Fibroblast of lung (primary cell): ENCODE measurements around the gene SDK2.

Source experiments
- EZH2 ChIP-seq: IDR thresholded peaks from 2 replicates; pipeline ENCODE4 v1.5.1; 2012; ENCODE audit warnings: low read length, control low read depth, mild to moderate bottlenecking; ENCODE audit errors: missing control alignments
- TF ChIP-seq, protein P1 (sequence below), 2 donors: IDR thresholded peaks in 1 of 2; conservative IDR thresholded peaks in 1 of 2; 1 replicate in 1 of 2; 2 replicates in 1 of 2; pipeline ENCODE4 v1.5.1; 2011 to 2012; ENCODE audit warnings: low read length in 2 of 2, control low read depth in 1 of 2, inconsistent platforms in 1 of 2, low read depth in 1 of 2, mild to moderate bottlenecking in 1 of 2

DNA sequence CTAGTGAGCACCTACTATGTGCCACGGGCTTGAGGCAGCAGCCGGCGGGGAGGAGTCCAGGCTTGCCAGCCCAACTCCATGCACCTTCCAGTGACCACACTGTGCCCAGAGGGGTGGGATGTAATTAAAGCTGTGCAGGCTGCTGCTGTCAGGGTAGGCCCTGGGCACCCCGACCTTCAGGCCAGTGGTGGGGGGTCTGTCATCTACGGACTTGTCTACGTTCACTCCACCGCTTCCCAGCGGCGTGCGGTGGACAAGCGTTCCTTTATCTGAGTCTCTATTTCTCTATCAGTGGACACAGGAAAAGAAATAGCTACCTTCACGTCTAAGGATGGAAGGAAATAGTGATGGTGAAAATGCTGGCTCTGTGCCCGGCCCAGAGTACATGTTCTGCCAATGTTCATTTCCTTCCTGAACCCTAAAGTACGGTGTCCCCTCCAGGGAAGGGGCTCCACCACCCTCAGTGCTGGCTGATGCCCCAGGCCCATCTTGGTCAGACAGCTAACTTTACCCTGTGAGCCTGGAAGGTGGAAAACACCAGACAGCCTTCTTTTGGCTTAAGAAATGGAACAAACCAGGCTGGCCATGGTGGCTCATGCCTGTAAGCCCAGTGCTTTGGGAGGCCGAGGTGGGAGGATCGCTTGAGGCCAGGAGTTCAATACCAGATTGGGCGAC, 135.2 kb downstream of the SDK2 start:
- TF ChIP-seq, protein P1, sequence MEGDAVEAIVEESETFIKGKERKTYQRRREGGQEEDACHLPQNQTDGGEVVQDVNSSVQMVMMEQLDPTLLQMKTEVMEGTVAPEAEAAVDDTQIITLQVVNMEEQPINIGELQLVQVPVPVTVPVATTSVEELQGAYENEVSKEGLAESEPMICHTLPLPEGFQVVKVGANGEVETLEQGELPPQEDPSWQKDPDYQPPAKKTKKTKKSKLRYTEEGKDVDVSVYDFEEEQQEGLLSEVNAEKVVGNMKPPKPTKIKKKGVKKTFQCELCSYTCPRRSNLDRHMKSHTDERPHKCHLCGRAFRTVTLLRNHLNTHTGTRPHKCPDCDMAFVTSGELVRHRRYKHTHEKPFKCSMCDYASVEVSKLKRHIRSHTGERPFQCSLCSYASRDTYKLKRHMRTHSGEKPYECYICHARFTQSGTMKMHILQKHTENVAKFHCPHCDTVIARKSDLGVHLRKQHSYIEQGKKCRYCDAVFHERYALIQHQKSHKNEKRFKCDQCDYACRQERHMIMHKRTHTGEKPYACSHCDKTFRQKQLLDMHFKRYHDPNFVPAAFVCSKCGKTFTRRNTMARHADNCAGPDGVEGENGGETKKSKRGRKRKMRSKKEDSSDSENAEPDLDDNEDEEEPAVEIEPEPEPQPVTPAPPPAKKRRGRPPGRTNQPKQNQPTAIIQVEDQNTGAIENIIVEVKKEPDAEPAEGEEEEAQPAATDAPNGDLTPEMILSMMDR (conservative IDR thresholded peaks at IDR 0.05 in 1 of 2, IDR thresholded peaks at IDR 0.05 in 1 of 2; ENCODE audit: low read depth in 1 of 2, low read length in 2 of 2) = no peak
- no peak for TF ChIP-seq EZH2
